ENCODE results near the gene IL31RA. TPM values are rescaled to one million over a fixed set of nuclear protein-coding genes. Genes with fewer than 3 reads are reported as not detected.

Gene IL31RA
- polyA plus RNA-seq, 2 of the 4 experiments (the other 2 are of a cell fraction): 0.94 to 2.0 TPM

- Histone ChIP-seq H3K9me3 (no peaks in the 10 kb centered on the region), H3K4me3 (no peak overlapping the region), H3K4me2 (no peak overlapping the region), H3K27ac (no peak overlapping the region), H3K4me1 (0 out of 3 replicates have a peak, but pooled peaks cover 4% of the 10 kb centered on the region)
- 88% methylated on average over 1 of the region's 1 CpG for WGBS (ENCODE audit: missing lambda C conversion rate)
- ChIA-PET CTCF (no interaction called here), POLR2A (no interaction called here)
- ATAC-seq (no peak), DNase-seq (ENCODE audit: low read depth in 1 of 2, low spot score in 1 of 2) (no peak), FAIRE-seq (peak; percentile 89)
- no peak for TF ChIP-seq RCOR1 (IDR thresholded peaks at IDR 0.05; ENCODE audit: low read depth, low read length)
Observed at GRCh38 chr5:55823151-55823796, 27.9 kb upstream of the IL31RA start.

- H3K4me1 ChIP-seq: no peaks in the 10 kb centered on the region
- TF ChIP-seq EHMT2 (IDR thresholded peaks at IDR 0.05; ENCODE audit: low read depth) (no peak), HOXB13 (CRISPR knock-in tag; IDR thresholded peaks at IDR 0.05; ENCODE audit: low read depth) (no peak), PBX3 (IDR thresholded peaks at IDR 0.05) (no peak), RARB (CRISPR knock-in tag; IDR thresholded peaks at IDR 0.05) (no peak), HDAC2 (IDR thresholded peaks at IDR 0.05) (no peak), FOSB (CRISPR knock-in tag; IDR thresholded peaks at IDR 0.05) (no peak), JUNB (IDR thresholded peaks at IDR 0.05) (no peak), RFX5 (IDR thresholded peaks at IDR 0.05) (no peak), FOSL2 (IDR thresholded peaks at IDR 0.05) (no peak), FOSL2 (CRISPR knock-in tag; IDR thresholded peaks at IDR 0.05) (no peak), TFCP2L1 (CRISPR knock-in tag; IDR thresholded peaks at IDR 0.05) (no peak), HOXB5 (CRISPR knock-in tag; IDR thresholded peaks at IDR 0.05) (no peak), ZFP36 (IDR thresholded peaks at IDR 0.05; ENCODE audit: borderline replicate concordance, partially characterized antibody) (no peak)
- no peak overlapping the region for H3K4me2 ChIP-seq
- WGBS (ENCODE audit: missing lambda C conversion rate): 78% methylated on average over 3 of the region's 3 CpGs
- no peaks in the 10 kb centered on the region; the same call in 2 of the 3 replicates for H3K9me3 ChIP-seq
- ATAC-seq (no peak), FAIRE-seq (peak; percentile 49), DNase-seq (ENCODE audit: low read depth in 1 of 2, low spot score in 1 of 2) (no peak)
- H3K27ac ChIP-seq: no peak overlapping the region
- H3K4me3 ChIP-seq: no peak overlapping the region
- POLR2A ChIA-PET: no interaction called here
- CTCF ChIA-PET: interaction anchor here (1.0 kb wide), 1 partner anchor 47 kb away, joined by 3 read pairs; no protein-coding TSS in a partner anchor
Observed at GRCh38 chr5:55829956-55830355, 21.2 kb upstream of the IL31RA start.

GRCh38 chr5:55832446-55832845 is 18.7 kb upstream of the IL31RA start:
- Histone ChIP-seq H3K9me3 (no peaks in the 10 kb centered on the region; the same call in 2 of the 3 replicates), H3K27ac (no peak overlapping the region), H3K4me2 (no peak overlapping the region), H3K4me1 (no peaks in the 10 kb centered on the region), H3K4me3 (no peak overlapping the region)
- no peak for DNase-seq (ENCODE audit: low read depth in 1 of 2, low spot score in 1 of 2)
- CTCF ChIA-PET: no interaction called here
- WGBS (ENCODE audit: missing lambda C conversion rate): 89% methylated on average over 17 of the region's 17 CpGs
- POLR2A ChIA-PET: no interaction called here
- no peak for FAIRE-seq
- no peak for ATAC-seq
- TF ChIP-seq CHD2 (IDR thresholded peaks at IDR 0.05; ENCODE audit: low read length, partially characterized antibody): no peak
- no peak for TF ChIP-seq HOXB13 (CRISPR knock-in tag; IDR thresholded peaks at IDR 0.05; ENCODE audit: low read depth)
- TF ChIP-seq ZNF302 (CRISPR knock-in tag; IDR thresholded peaks at IDR 0.05): no peak
- TF ChIP-seq CEBPB (IDR thresholded peaks at IDR 0.05): no peak
- no peak for TF ChIP-seq REST (IDR thresholded peaks at IDR 0.05)
- no peak for TF ChIP-seq SREBF2 (IDR thresholded peaks at IDR 0.05)
- TF ChIP-seq BHLHE40 (IDR thresholded peaks at IDR 0.05; ENCODE audit: low read depth, low read length): no peak
- no peak for TF ChIP-seq SMC3 (IDR thresholded peaks at IDR 0.05)
- no peak for TF ChIP-seq ZSCAN20 (CRISPR knock-in tag; IDR thresholded peaks at IDR 0.05)
- TF ChIP-seq KDM5A (IDR thresholded peaks at IDR 0.05): no peak
- TF ChIP-seq HDAC2 (IDR thresholded peaks at IDR 0.05): no peak
- TF ChIP-seq PBX3 (IDR thresholded peaks at IDR 0.05): no peak
- no peak for TF ChIP-seq EHMT2 (IDR thresholded peaks at IDR 0.05; ENCODE audit: low read depth)
- no peak for TF ChIP-seq BCL3 (IDR thresholded peaks at IDR 0.05)
- no peak for TF ChIP-seq HES2 (IDR thresholded peaks at IDR 0.05)
- no peak for TF ChIP-seq ATOH8 (CRISPR knock-in tag; IDR thresholded peaks at IDR 0.05; ENCODE audit: low read depth)
- no peak for TF ChIP-seq FOXS1 (CRISPR knock-in tag; IDR thresholded peaks at IDR 0.05)

Data from A549 (cell line).